Panc1 (cell line): Measurements from ENCODE around the gene CHCHD3. TPM values are rescaled to one million over a fixed set of nuclear protein-coding genes. Genes with fewer than 3 reads are reported as not detected.

Experiments
- ATAC-seq: fragments of 200-7000 bp; cut with Tn5 transposase; 2 replicates; pipeline ENCODE4 v1.9.1; 2020; ENCODE audit warnings: mild to moderate bottlenecking, moderate library complexity
- BruUV-seq: library from RNA; stranded (reverse); fragments of 400-500 nt; replicated peaks from 2 replicates; lab custom pipeline; 2021; lab: Mats Ljungman, UMichigan
- CTCF ChIA-PET: fragments of 300-600 bp; sonication (Branson Sonifier 250); formaldehyde crosslinking; loops from one replicate; lab custom pipeline; 2022; ENCODE audit warnings: antibody characterized with exemption; lab: Charles Lee
- POLR2A ChIA-PET: fragments of 300-600 bp; sonication (Branson Sonifier 250); formaldehyde crosslinking; loops from one replicate; lab custom pipeline; 2022; ENCODE audit warnings: antibody characterized with exemption; lab: Charles Lee
- DNase-seq: peaks from one replicate; pipeline ENCODE4 v3.0.0-alpha.2; 2010; ENCODE audit warnings: low read depth, low spot score
- H3K27ac ChIP-seq: 2 replicates; pipeline ENCODE4 v1.5.1; 2011; ENCODE audit warnings: mild to moderate bottlenecking, low read length, inconsistent platforms
- H3K27me3 ChIP-seq: fragments of 200-500 bp; sonication (Bioruptor generic); 2 replicates; pipeline ENCODE4 v1.6.0; 2014; ENCODE audit warnings: low read length, inconsistent platforms; ENCODE audit not compliant: control insufficient read depth, insufficient read depth
- H3K36me3 ChIP-seq: fragments of 200-500 bp; sonication (Bioruptor generic); 2 replicates; pipeline ENCODE4 v1.5.1; 2014; ENCODE audit warnings: inconsistent platforms, mild to moderate bottlenecking, low read length, moderate library complexity; ENCODE audit not compliant: control insufficient read depth, insufficient read depth
- H3K4me1 ChIP-seq: 2 replicates; pipeline ENCODE4 v1.5.1; 2011; ENCODE audit warnings: inconsistent platforms, mild to moderate bottlenecking, low read length, moderate library complexity; ENCODE audit not compliant: control insufficient read depth, insufficient read depth
- H3K4me3 ChIP-seq, 2 experiments: 2 replicates each; pipeline ENCODE4 v1.5.1; 2011 to 2012; ENCODE audit warnings: low read depth in 2 of 2, low read length in 2 of 2, mild to moderate bottlenecking in 2 of 2, inconsistent platforms in 1 of 2, moderate library complexity in 1 of 2
- H3K9me3 ChIP-seq: fragments of 200-500 bp; sonication (Bioruptor generic); 2 replicates; pipeline ENCODE4 v1.5.1; 2014; ENCODE audit warnings: low read depth, mild to moderate bottlenecking, inconsistent platforms, low read length, moderate library complexity; ENCODE audit not compliant: control insufficient read depth, insufficient read depth
- POLR2AphosphoS5 ChIP-seq: IDR thresholded peaks from 2 replicates; pipeline ENCODE4 v1.6.1; 2012; ENCODE audit warnings: mild to moderate bottlenecking, low read depth, low read length, moderate library complexity
- SIN3A ChIP-seq: IDR thresholded peaks from 2 replicates; pipeline ENCODE4 v1.6.1; 2012; ENCODE audit warnings: low read depth, mild to moderate bottlenecking, low read length, moderate library complexity, borderline replicate concordance; ENCODE audit not compliant: insufficient read depth
- TCF7L2 ChIP-seq: IDR thresholded peaks from 2 replicates; pipeline ENCODE4 v1.6.1; 2011; ENCODE audit warnings: mild to moderate bottlenecking, low read depth, low read length, inconsistent platforms
- in situ Hi-C: cut with HindIII; loops from 2 replicates; pipeline ENCODE4 v1.10.0; 2016; ENCODE audit warnings: low sequenced_read_pairs, low pct_unique_long_range_greater_than_20kb
- intact Hi-C: fragments of 100-400 bp; cut with micrococcal nuclease; formaldehyde crosslinking; loops from one replicate; pipeline ENCODE4 v1.10.0; 2022; ENCODE audit not compliant: unreplicated experiment
- total RNA-seq: library from RNA; stranded (reverse); gene quantifications from one replicate; pipeline ENCODE4 v1.2.1, GENCODE V29; 2021; ENCODE audit not compliant: unreplicated experiment
- TF ChIP-seq, protein P1 (sequence below), 2 experiments: IDR thresholded peaks; 2 replicates each; pipeline ENCODE4 v1.6.1; 2011 to 2012; ENCODE audit warnings: low read depth in 2 of 2, control low read depth in 1 of 2, low read length in 1 of 2, mild to moderate bottlenecking in 1 of 2, moderate library complexity in 1 of 2; ENCODE audit not compliant: insufficient read depth in 1 of 2
- TF ChIP-seq, protein P2 (sequence below): fragments of 450-650 bp; IDR thresholded peaks from 2 replicates; pipeline ENCODE4 v1.5.1; 2017; ENCODE audit warnings: mild to moderate bottlenecking

The CHCHD3 gene
- total RNA-seq, 1 experiment from 2014 or later, result 109 TPM

DNA sequence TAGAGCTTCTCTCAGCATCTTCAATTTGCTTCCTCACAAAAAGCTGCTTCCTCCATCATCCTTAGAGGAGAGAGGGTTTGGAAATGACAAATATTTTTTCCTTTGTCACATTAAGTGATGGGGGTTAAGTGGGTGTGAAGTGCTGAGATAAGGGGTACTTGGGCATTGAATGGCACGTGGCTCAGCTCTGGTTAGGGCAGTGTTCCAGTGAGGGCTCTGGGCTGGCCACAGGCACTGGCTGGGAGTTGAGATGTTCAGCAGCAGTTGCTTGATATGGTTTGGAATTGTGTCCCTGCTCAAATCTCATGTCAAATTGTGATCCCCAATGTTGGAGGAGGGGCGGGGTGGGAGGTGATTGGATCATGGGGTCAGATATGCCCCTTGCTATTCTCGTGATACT lies 33.7 kb upstream of the CHCHD3 start:
- TF ChIP-seq TCF7L2 (no peak), SIN3A (no peak), POLR2AphosphoS5 (no peak)
- TF ChIP-seq, protein P1, sequence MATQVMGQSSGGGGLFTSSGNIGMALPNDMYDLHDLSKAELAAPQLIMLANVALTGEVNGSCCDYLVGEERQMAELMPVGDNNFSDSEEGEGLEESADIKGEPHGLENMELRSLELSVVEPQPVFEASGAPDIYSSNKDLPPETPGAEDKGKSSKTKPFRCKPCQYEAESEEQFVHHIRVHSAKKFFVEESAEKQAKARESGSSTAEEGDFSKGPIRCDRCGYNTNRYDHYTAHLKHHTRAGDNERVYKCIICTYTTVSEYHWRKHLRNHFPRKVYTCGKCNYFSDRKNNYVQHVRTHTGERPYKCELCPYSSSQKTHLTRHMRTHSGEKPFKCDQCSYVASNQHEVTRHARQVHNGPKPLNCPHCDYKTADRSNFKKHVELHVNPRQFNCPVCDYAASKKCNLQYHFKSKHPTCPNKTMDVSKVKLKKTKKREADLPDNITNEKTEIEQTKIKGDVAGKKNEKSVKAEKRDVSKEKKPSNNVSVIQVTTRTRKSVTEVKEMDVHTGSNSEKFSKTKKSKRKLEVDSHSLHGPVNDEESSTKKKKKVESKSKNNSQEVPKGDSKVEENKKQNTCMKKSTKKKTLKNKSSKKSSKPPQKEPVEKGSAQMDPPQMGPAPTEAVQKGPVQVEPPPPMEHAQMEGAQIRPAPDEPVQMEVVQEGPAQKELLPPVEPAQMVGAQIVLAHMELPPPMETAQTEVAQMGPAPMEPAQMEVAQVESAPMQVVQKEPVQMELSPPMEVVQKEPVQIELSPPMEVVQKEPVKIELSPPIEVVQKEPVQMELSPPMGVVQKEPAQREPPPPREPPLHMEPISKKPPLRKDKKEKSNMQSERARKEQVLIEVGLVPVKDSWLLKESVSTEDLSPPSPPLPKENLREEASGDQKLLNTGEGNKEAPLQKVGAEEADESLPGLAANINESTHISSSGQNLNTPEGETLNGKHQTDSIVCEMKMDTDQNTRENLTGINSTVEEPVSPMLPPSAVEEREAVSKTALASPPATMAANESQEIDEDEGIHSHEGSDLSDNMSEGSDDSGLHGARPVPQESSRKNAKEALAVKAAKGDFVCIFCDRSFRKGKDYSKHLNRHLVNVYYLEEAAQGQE (IDR thresholded peaks at IDR 0.05; ENCODE audit: insufficient read depth in 1 of 2, low read depth in 2 of 2, low read length in 1 of 2), result no peak
- TF ChIP-seq, protein P2, sequence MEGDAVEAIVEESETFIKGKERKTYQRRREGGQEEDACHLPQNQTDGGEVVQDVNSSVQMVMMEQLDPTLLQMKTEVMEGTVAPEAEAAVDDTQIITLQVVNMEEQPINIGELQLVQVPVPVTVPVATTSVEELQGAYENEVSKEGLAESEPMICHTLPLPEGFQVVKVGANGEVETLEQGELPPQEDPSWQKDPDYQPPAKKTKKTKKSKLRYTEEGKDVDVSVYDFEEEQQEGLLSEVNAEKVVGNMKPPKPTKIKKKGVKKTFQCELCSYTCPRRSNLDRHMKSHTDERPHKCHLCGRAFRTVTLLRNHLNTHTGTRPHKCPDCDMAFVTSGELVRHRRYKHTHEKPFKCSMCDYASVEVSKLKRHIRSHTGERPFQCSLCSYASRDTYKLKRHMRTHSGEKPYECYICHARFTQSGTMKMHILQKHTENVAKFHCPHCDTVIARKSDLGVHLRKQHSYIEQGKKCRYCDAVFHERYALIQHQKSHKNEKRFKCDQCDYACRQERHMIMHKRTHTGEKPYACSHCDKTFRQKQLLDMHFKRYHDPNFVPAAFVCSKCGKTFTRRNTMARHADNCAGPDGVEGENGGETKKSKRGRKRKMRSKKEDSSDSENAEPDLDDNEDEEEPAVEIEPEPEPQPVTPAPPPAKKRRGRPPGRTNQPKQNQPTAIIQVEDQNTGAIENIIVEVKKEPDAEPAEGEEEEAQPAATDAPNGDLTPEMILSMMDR, result no peak
- in situ Hi-C loops, result no loop called here

DNA sequence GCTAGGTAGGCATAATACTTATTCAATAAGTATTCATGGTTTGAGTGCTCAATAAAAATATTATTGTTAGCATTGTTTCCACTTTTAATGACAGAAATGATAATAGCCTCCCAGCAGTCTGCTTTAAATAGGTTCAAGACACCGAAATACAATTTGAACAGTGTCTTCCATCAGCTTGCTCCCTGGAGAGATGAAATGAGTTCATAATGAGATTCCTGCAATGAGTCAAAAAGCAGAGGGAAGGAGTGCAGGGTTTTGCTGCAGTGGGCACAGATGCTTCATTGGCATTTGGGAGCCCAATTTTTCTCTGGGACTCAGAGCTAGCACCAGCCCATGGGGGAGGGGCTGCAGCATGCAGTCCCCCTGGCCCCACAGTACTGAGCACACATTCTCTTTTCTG lies 32.6 kb upstream of the CHCHD3 start:
- H3K27ac ChIP-seq, result no peak overlapping the region
- no TSS peak for BruUV-seq
- no peak overlapping the region for H3K4me3 ChIP-seq
- in situ Hi-C loops, result no loop called here
- ATAC-seq (no peak), DNase-seq (no peak)
- peaks cover 20% of the 10 kb centered on the region for H3K27me3 ChIP-seq
- no peaks in the 10 kb centered on the region for H3K4me1 ChIP-seq
- no peaks in the 10 kb centered on the region for H3K9me3 ChIP-seq
- ChIA-PET CTCF (no interaction called here), POLR2A (no interaction called here)
- no peaks in the 10 kb centered on the region for H3K36me3 ChIP-seq
- no peak for TF ChIP-seq POLR2AphosphoS5
- TF ChIP-seq TCF7L2, result no peak
- intact Hi-C loops, result no loop called here

More for the DNA sequence above, 33.7 kb upstream of the CHCHD3 start:
- Histone ChIP-seq H3K4me3 (no peak overlapping the region), H3K27ac (no peak overlapping the region), H3K4me1 (no peaks in the 10 kb centered on the region), H3K27me3 (peaks cover 20% of the 10 kb centered on the region), H3K9me3 (no peaks in the 10 kb centered on the region), H3K36me3 (no peaks in the 10 kb centered on the region)
- ATAC-seq (no peak), DNase-seq (no peak)
- intact Hi-C loops, result no loop called here
- ChIA-PET POLR2A (no interaction called here), CTCF (interaction anchor here (0.7 kb wide), 1 partner anchor 24 kb away, joined by 4 read pairs; no protein-coding TSS in a partner anchor)
- no TSS peak for BruUV-seq

DNA sequence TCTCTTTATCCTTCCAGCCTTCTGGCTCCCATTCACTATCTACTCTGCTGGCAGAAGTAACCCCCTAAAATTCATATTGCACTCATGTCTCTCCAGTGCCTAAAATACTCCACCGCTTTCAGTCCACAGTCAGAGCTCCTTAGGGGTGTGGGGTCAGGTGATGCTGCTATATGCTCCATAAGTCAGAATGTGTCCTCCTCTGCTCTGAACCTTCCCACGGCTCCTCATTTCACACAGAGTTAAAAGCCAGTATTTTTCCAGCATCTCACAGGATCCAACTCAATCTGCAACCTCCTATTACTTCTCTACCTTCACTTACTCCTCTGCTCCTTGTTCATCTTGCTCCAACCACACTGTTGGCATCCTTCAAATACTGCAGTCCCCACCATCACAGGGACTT lies 31.1 kb upstream of the CHCHD3 start:
- no peak overlapping the region for H3K4me3 ChIP-seq
- no peaks in the 10 kb centered on the region for H3K4me1 ChIP-seq
- no TSS peak for BruUV-seq
- intact Hi-C loops, result no loop called here
- H3K27me3 ChIP-seq, result peaks cover 25% of the 10 kb centered on the region
- DNase-seq, result no peak
- no peak for ATAC-seq
- CTCF ChIA-PET, result no interaction called here
- TF ChIP-seq TCF7L2, result no peak
- TF ChIP-seq POLR2AphosphoS5, result no peak
- TF ChIP-seq, protein P2, result no peak
- TF ChIP-seq SIN3A, result no peak
- TF ChIP-seq, protein P1 (IDR thresholded peaks at IDR 0.05; ENCODE audit: insufficient read depth in 1 of 2, low read depth in 2 of 2, low read length in 1 of 2), result no peak
- POLR2A ChIA-PET, result no interaction called here
- no peaks in the 10 kb centered on the region for H3K36me3 ChIP-seq
- no peaks in the 10 kb centered on the region for H3K9me3 ChIP-seq
- H3K27ac ChIP-seq, result no peak overlapping the region
- in situ Hi-C loops, result no loop called here
